Globus pallidus (tissue), 1 donor: Measurements from ENCODE around the gene HSD11B1.

Experiments used
- DNase-seq: peaks from one replicate; pipeline ENCODE4 v3.0.0-alpha.2; 2015; ENCODE audit warnings: low spot score

HSD11B1 gene

DNA sequence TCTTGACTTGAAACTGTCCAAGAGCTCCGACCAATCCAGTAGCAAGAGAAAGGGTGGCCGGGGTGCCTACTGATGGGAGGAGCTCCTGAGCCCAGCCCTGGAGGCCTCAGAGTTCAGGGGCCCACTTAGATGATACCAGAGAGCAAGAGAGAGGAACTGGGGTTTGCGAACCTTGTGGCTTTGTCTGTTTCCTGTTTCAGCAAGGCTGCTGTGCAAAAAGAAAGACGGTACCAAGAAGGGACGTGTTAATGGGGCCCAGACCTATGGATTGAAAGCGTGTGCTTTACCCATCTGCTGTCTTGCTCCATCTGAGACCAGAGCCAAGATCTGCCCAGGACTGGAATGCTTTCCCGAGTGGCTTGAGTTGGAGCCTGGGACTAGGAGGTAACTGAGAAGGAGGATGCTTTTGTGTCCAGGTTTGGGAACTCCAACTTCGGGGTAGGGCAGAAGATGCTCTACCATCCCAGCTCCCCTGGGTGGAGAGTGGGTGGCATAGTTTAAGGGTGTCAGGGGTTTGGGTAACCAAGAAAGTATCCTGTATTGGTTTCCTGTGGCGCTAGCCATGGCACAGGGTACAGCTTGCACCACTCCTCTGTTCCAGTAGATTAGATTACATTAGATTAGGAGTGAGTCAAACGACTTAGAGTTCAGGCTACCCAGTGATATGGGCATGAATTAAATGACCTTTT is 51.4 kb downstream of the HSD11B1 start, which contains the start of gene TRAF3IP3:
TRAF3IP3 (plus strand) TSS at position 128 of the 689 bp plus-strand sequence. CDS start 3,987 bp downstream, outside the sequence.
- DNase-seq: peak; percentile 62

DNA sequence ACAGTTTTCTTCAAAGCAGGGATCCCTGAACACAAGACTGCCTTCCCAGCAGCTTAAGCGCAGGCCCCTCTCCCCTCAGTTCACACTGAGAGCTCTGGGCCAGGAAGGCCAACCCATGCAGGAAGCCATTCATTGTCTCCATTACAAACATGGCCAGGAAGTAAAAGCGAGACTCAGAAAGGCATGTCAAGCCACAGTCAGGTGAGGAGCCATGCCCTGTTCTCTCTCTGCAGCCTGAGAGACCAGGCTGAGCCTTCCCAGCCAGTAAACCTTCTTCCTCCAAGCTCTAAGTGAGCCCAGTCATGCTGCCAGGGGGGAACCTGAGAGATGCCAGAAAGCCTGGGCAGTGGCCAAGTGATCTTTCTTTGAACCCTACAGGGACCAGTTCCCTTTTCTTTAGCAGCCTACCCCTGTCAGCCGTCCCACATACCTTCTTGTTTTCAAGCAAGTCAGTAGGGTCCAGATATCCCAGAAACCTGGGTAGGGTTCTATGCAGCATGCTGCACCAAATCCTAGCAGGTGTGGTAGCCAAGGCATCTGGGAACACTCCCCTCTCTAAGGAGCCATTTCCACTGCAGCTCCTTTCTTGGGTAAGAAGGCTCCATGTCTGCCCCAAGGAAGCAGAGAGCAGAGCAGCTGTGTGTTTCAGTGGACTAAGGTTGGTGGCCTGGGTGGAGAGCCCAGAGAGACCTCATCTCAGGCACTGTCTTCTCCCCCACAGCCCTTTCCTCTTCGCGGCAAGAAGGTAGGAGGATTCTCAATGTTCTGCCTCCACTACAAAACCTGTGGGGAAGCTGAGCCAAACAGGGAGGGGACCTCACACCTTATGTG is 52.2 kb downstream of the HSD11B1 start:
- peak; percentile 53 for DNase-seq

GRCh38 chr1:209758400-209758799 is 53.8 kb downstream of the HSD11B1 start:
- no peak for DNase-seq

DNA sequence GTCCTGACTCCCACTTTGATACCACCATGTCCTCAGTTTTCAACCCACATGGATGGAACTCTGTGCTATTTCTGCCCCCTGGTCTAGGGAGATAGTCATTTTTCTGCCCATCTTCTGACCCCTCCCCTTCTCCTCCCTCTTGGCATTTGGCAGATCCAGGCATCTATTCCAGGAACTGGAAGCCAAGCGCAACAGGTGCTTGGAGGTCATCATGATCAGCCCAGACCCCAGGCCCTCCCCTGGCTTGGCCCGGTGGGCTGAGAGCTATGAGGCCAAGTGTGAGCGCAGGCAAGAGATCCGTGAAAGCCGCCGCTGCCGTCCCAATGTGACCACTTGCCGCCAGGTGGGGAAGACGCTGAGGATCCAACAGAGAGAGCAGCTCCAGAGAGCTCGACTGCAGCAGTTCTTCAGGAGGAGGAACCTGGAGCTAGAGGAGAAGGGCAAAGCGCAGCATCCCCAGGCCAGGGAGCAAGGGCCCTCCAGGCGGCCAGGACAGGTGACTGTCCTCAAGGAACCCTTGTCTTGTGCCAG is 55.2 kb downstream of the HSD11B1 start:
- no peak for DNase-seq

- no peak for DNase-seq
Measured at GRCh38 chr1:209761011-209761635, 56.5 kb downstream of the HSD11B1 start.

- no peak for DNase-seq
Measured at GRCh38 chr1:209766051-209766450, 61.4 kb downstream of the HSD11B1 start.

DNA sequence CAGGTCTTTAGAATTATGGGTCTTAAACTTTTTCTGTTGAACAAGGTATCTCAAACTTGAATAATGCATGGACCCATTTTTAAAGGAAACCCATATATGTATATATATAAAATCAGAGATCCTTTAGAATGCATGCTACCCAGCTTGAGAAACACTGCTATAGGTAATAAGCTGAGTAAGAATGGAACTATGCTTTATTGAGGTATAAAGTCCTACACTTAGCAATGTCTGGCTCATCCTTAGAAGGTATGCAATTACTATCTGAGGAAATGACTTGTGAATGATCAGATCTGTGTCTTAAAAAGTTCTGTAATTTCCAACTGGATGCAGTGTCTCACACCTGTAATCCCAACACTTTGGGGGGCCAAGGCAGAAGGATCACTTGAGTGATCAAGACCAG is 62.5 kb downstream of the HSD11B1 start:
- no peak for DNase-seq

DNA sequence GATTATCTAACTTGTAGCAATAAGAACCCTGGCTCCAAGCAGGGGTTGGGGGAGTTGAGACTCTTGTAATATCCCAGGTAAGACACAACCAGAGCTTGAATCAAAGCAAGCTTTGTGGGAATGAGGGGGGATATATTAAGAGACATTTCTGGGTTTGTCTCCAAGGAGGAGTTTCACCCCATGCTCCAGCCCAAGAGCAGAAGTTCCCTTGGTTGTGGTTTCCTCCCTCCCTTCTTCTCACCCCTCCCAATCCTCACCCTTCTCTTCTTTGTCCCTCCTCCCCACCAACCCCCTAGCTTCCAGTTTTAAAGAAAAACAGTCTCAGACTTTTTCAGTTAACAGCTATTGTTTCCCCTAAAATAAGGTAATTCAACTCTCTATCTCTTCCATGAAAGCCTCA is 63.1 kb downstream of the HSD11B1 start:
- DNase-seq: no peak

GRCh38 chr1:209768354-209768774 is 63.7 kb downstream of the HSD11B1 start:
- DNase-seq: no peak

GRCh38 chr1:209769171-209769904 is 64.7 kb downstream of the HSD11B1 start:
- peak; percentile 49 for DNase-seq

DNA sequence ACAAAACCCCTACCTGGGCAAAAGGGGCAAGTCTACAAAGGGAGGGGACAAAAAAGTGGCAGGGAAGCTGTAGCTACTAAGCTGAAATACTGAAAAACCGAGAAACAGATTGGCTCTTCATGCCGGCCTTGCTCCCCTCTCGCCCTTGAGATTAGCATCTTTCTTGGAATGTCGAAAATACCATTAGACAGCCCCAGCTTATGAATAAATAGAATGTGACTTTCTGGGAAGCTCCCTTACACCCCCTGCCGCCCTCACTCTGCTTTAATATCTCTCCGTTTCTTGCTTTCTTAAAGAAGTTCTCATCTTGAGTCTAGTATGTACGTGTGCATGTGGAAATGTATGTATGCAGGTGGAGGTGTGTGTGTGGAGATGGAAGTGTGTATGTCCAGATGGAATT is 65.3 kb downstream of the HSD11B1 start:
- no peak for DNase-seq

- no peak for DNase-seq
Measured at GRCh38 chr1:209770636-209771415, 66.2 kb downstream of the HSD11B1 start.

DNA sequence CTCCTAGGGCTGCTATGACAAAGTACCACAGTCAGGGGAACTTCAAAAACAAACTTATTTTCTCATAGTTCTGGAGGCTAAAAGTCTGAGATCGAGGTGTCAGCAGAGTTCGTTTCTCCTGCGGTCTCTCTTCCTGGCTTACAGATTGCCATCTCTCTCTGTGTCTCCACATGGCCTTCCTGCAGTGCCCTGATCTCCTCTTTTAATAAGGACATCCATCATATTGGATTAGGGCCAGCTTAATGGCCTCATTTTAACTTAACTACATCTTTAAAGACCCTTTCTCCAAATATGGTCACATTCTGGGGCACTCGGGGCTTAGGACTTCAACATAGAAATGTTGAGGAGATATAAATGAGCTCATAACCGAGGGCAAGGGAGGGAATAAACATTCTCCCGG is 67.5 kb downstream of the HSD11B1 start:
- no peak for DNase-seq

DNA sequence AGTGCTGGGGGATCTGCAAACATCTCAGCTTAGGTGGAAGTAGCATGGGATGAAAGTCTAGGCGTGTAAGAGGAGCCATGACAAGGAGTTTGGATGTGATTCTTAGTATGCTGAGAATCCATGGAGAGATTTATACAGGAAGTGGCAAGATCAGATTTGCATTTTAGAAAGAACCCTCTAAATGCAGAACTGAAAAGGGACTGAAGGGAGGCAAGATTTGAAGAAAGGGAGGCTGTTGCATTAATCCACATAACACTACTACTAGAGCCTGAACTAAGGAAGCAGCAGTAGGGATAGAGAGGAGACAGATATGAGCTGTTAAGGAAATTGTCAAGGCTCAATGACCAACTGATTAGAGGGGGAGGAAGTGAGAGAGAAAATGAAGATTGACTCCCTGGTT is 69.9 kb downstream of the HSD11B1 start:
- no peak for DNase-seq

DNA sequence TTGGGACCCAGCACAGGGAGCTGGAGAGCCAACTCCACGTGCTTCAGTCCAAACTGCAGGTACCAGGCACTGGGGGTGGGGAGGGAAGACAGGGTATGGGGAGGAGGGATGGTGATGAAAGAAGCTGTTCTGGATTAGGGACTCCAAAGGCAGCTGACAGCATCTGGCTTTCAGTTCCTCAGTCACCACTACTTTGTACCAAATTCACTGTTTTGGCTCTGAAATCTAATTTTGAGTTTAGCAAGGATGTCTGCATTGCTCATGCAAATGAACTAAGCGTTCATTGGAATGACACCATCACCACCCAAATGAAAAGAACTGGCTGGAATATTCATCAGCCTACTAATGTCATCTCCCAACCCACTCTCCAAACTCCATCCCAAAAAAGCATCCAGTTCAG is 71.0 kb downstream of the HSD11B1 start:
- no peak for DNase-seq

- no peak for DNase-seq
Measured at GRCh38 chr1:209777587-209777986, 72.9 kb downstream of the HSD11B1 start.

DNA sequence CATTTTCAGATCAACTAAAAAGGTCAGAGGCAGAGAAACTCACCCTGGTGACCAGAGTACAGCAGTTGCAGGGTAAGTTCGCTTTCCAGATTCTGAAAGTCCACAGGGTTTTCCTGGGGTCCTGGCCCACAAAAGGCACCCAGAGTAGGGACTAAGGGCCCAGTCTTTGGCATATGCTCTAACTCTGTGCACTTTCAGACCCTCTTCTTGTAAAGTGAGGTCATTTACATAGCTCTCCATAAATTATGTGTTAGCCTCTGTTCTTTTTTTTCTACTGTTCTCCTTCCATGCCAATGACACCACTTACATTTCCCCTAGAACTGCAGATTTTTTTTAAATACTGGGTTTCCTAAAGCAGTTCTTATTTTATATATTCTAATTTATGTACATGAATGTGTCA is 73.5 kb downstream of the HSD11B1 start:
- DNase-seq: no peak

DNA sequence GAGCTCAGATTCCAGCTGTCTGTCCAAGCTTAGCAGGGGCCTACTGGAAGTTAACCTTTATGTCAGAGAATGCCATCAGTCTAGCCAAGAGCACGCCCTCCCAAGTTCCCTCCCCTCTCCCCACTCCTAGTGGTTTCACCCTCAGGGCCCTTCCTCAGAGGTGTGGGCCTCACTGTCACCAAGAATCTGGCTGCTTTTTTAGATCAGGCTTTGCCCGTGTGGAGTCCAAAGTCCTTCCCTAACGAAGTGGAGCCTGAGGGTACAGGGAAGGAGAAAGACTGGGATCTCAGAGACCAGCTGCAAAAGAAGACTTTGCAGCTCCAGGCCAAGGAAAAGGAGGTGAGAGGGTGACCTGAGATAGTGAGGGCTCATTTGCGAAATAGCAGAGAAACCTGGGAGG is 75.6 kb downstream of the HSD11B1 start:
- no peak for DNase-seq

- DNase-seq: no peak
Measured at GRCh38 chr1:209783386-209783785, 78.7 kb downstream of the HSD11B1 start.
